PC-9 (cell line): Measurements from ENCODE around the gene RASGRF1.

Source experiments
- CTCF ChIP-seq: fragments of 200-600 bp; sonication (generic); conservative IDR thresholded peaks from 2 replicates; pipeline ENCODE4 v1.6.1; 2017; ENCODE audit warnings: mixed run types, antibody characterized with exemption, mild to moderate bottlenecking, moderate library complexity
- EZH2 ChIP-seq: fragments of 200-600 bp; sonication (generic); IDR thresholded peaks from 2 replicates; pipeline ENCODE4 v1.8.0; 2017; ENCODE audit warnings: antibody characterized with exemption, low read depth

GRCh38 chr15:78925076-78925624 lies 165.4 kb downstream of the RASGRF1 start:
- TF ChIP-seq CTCF (no peak), EZH2 (no peak)
